Lung (tissue), 12 donors: ENCODE data around the gene ESYT1. TPM values are rescaled to one million over a fixed set of nuclear protein-coding genes. Genes with fewer than 3 reads are reported as not detected.

ENCODE experiments used
- ATAC-seq: fragments of 200-7000 bp; cut with Tn5 transposase; one replicate; pipeline ENCODE4 v1.9.1; 2020; ENCODE audit warnings: moderate number of reproducible peaks; ENCODE audit not compliant: insufficient read depth, low FRiP score
- DNase-seq, 3 donors: peaks; one replicate each; pipeline ENCODE4 v3.0.0-alpha.2; 2013 to 2017
- H3K27ac ChIP-seq, 2 donors: one replicate each; pipeline ENCODE4 v1.5.1; 2013; ENCODE audit warnings: mild to moderate bottlenecking in 2 of 2, moderate library complexity in 2 of 2, control low read depth in 1 of 2, inconsistent platforms in 1 of 2, low read depth in 1 of 2, low read length in 1 of 2
- H3K27me3 ChIP-seq, 3 donors: one replicate each; pipeline ENCODE4 v1.5.1; 2013; ENCODE audit warnings: low read length in 2 of 3; ENCODE audit not compliant: control insufficient read depth in 3 of 3, insufficient read depth in 3 of 3
- H3K36me3 ChIP-seq, 4 donors: one replicate each; pipeline ENCODE4 v1.5.1; 2013; ENCODE audit warnings: low read length in 4 of 4, mild to moderate bottlenecking in 1 of 4, moderate library complexity in 1 of 4; ENCODE audit not compliant: control insufficient read depth in 4 of 4, insufficient read depth in 4 of 4
- H3K4me1 ChIP-seq, 5 donors: one replicate each; pipeline ENCODE4 v1.5.1; 2013; ENCODE audit warnings: low read length in 5 of 5, mild to moderate bottlenecking in 2 of 5, moderate library complexity in 1 of 5; ENCODE audit not compliant: control insufficient read depth in 5 of 5, insufficient read depth in 5 of 5
- H3K4me3 ChIP-seq: one replicate; pipeline ENCODE4 v1.5.1; 2013; ENCODE audit warnings: mild to moderate bottlenecking, control low read depth, moderate library complexity
- H3K9ac ChIP-seq, 2 donors: one replicate each; pipeline ENCODE4 v1.5.1; 2013; ENCODE audit warnings: low read length in 2 of 2, control low read depth in 1 of 2; ENCODE audit not compliant: insufficient read depth in 1 of 2
- H3K9me3 ChIP-seq, 4 donors: one replicate each; pipeline ENCODE4 v1.5.1; 2013; ENCODE audit warnings: low read length in 3 of 4, mild to moderate bottlenecking in 1 of 4, moderate library complexity in 1 of 4; ENCODE audit not compliant: control insufficient read depth in 4 of 4, insufficient read depth in 3 of 4
- CTCF ChIP-seq: IDR thresholded peaks from 2 replicates; pipeline ENCODE4 v1.5.1; 2012; ENCODE audit warnings: mild to moderate bottlenecking; ENCODE audit errors: control extremely low read depth, extremely low read depth
- WGBS, 2 donors: extraction: QIAGEN DNeasy Blood & Tissue Kit; methylation state at CpG; one replicate each; pipeline ENCODE4 v1.1.7; 2013; 5-methylcytosine and 5-hydroxymethylcytosine counted together
- polyA plus RNA-seq, 2 donors: library from polyadenylated mRNA; stranded (reverse); fragments of 200-250 nt; gene quantifications; one replicate each; pipeline ENCODE4 v1.2.1, GENCODE V29; 2013
- total RNA-seq, 2 donors: library from RNA; depleted of rRNA in 1 of 2; stranded (reverse); fragments of >200 nt in 1 of 2; gene quantifications; one replicate each; pipeline ENCODE4 v1.2.1, GENCODE V29; 2014 to 2021
- donor health status: control.
- donor health status: control.
- donor health status: Bipolar disorder and iron deficiency.
- donor health status: healthy.
- donor health status: DM: yes; HTN: yes; CAD: no.

ESYT1 gene
- total and polyA plus RNA-seq, 4 donors = 23.5 to 131 (median 64.2) TPM

GRCh38 chr12:56152132-56152755, 24.2 kb downstream of the ESYT1 start, which contains the start of gene MYL6B:
MYL6B (plus strand) TSS chr12:56152587; CDS start chr12:56153919, 1,332 bp downstream.
- H3K9me3 ChIP-seq = no peaks in the 10 kb centered on the region
- 0 to 1% methylated on average over 37 of the region's 37 CpGs for WGBS, 2 donors
- H3K4me1 ChIP-seq = peaks cover 9 to 33% (median 9%) of the 10 kb centered on the region in 5 donors
- peak; percentile 93 to 96 (median 95) for DNase-seq
- H3K27me3 ChIP-seq = no peaks in the 10 kb centered on the region
- H3K9ac ChIP-seq = peak within 1 kb of the TSS; percentile 35 to 85
- peak within 1 kb of the TSS; percentile 90 to 94 for H3K27ac ChIP-seq
- H3K4me3 ChIP-seq = peak within 1 kb of the TSS; percentile 18
- no peak for TF ChIP-seq CTCF
- ATAC-seq = peak; percentile 96
- peaks cover 0 to 11% (median 4%) of the 10 kb centered on the region in 4 donors for H3K36me3 ChIP-seq

- DNase-seq = no peak
- Histone ChIP-seq H3K4me1 (peaks cover 7 to 30% (median 10%) of the 10 kb centered on the region in 5 donors), H3K27ac (peak overlapping the region; percentile 59 to 94), H3K9ac (peak overlapping the region; percentile 35 to 85), H3K27me3 (no peaks in the 10 kb centered on the region), H3K9me3 (no peaks in the 10 kb centered on the region), H3K4me3 (peak overlapping the region; percentile 18), H3K36me3 (peaks cover 0 to 11% (median 4%) of the 10 kb centered on the region in 4 donors)
- TF ChIP-seq CTCF = no peak
- no peak for ATAC-seq
- 14 to 20% methylated on average over 8 of the region's 8 CpGs for WGBS, 2 donors
Measured at GRCh38 chr12:56152756-56153677, 24.9 kb downstream of the ESYT1 start.

DNA sequence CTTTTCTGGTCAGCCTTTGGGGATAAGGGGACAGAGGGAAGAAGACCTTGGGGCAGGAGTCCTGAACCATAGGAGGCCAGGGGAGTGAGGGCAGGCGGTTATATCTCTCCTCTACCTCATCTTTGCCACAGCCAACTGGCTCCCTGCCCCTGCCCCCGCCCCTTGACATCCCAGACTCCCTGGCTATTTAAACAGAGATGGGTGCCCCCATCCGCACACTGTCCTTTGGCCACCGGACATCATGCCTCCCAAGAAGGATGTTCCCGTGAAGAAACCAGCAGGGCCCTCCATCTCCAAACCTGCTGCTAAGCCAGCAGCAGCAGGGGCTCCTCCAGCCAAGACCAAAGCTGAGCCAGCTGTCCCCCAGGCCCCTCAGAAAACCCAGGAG, 25.6 kb downstream of the ESYT1 start:
- H3K9me3 ChIP-seq = no peaks in the 10 kb centered on the region
- no peak for TF ChIP-seq CTCF
- no peaks in the 10 kb centered on the region for H3K27me3 ChIP-seq
- ATAC-seq (no peak), DNase-seq (no peak)
- no peak overlapping the region for H3K27ac ChIP-seq
- no peak overlapping the region for H3K4me3 ChIP-seq
- 82 to 90% methylated on average over 5 of the region's 5 CpGs for WGBS, 2 donors
- H3K36me3 ChIP-seq = peaks cover 0 to 13% (median 5%) of the 10 kb centered on the region in 4 donors
- H3K4me1 ChIP-seq = peaks cover 7 to 30% (median 10%) of the 10 kb centered on the region in 5 donors
- H3K9ac ChIP-seq = peak overlapping the region in 1 of 2 donors; percentile 85
